ENCODE results near the gene TTC16.

TTC16 gene

DNA sequence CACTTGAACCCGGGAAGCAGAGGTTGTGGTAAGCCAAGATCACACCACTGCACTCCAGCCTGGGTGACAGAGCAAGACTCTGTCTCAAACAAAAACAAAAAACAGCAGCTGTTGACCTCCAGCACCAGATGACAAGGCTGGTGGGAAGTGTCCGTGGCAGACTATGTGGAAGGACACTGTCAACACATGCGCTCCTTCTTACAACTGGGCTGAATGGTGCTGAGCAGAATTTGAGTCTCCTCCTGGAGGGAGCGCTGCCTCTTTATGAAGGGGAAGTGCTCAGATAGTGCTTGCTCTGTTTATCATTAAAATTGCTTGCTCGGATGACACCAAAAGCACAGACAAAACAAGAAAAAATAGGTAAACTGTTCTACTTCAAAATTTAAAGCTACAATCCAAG is 18.3 kb upstream of the TTC16 start:
- DNase-seq (ENCODE audit: low spot score) = no peak

DNA sequence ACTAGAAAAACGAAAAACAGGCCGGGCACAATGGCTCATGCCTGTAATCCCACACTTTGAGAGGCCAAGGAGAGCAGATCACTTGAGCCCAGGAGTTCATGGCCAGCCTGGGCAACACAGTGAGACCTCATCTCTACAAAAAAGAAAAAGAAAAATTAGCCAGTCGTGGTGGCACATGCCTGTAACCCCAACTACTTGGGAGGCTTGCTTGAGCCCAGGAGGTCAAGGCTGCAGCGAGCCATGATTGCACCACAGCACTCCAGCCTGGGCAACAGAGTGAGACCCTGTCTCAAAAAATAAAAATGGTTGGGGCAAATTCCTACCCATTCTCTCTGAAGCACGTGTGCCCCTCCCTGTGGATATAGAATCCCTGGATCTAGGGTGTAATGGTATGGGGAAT is 17.5 kb upstream of the TTC16 start:
- no peak for DNase-seq (ENCODE audit: low spot score)

DNA sequence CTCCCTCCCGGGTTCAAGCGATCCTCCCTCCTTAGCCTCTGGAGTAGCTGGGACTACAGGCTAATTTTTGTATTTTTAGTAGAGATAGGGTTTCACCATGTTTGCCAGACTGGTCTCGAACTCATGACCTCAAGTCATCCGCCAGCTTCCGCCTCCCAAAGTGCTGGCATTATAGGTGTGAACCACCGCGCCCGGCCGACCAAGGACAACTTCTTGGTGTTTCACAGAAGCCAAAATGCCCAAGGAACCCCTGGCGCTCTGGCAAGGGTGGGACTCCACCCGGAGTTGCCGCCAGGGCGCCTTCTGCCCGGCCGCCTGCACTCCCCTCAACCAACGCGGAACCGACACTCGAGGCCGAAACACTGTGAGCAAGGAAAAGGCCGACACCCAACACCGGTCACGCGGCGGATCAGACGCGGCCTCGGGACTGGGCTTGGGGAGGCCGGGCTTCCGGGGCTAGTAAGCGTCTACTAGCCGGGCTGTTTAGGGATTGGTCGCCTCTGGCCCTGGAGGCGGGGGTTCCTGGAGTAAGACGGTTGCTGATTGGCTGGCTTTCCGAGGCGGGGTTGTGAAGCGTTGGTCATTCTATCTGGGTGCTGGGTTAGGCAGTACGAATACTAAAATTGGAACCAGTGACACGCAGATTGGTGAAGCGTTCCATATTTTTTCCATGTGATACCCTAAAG is 16.8 kb upstream of the TTC16 start:
- DNase-seq (ENCODE audit: low spot score) = peak; percentile 99

DNA sequence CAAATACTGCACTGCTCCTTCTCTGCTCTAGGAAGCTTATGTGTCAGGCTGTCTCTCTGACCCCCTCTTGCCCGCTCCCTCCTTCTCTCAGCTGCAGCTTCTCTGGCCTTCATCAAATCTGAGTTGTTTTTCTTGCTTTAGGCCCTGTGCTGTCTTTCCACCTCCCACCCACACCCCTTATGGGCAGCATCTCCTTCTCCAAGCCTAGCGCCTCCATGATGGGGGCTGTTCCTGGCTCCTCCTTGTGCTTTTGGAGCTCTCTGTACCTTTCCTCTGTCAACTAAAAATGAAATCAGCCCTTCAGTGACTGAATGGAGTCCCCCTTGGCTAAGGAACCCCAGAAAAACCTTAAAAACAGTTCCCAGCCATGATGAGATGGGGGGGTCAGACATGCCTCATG is 15.7 kb upstream of the TTC16 start:
- DNase-seq (ENCODE audit: low spot score) = no peak

DNA sequence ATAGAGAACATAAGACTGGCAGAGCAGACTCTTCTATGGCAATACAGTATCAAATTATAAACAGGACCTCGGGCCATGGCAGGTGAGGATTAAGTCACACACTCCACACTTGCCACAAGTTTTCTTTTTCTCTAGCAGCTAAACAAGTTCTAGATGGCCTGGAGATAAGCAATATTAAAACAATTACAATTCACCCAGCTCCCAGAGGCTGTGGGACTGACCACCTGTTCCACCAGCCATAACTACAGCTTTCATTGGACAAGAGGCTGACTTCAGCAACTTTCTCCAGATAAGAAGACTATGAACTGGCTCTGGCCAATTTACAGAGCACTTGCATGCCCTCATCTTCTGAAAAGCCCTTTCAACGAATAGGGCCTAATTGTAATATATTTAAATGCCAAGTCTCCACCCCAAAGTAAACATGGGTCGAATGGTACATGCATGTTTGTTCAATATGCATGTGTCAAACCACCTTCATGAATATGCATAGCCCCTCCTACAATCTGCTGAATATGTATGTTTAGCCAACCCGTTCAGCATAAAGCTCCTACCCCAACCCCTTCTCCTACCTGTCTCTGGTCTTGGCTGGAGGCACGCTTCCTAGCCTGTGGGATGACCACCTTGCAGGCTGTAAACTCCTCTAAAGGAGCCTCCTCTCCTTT is 15.2 kb upstream of the TTC16 start:
- no peak for DNase-seq (ENCODE audit: low spot score)

DNA sequence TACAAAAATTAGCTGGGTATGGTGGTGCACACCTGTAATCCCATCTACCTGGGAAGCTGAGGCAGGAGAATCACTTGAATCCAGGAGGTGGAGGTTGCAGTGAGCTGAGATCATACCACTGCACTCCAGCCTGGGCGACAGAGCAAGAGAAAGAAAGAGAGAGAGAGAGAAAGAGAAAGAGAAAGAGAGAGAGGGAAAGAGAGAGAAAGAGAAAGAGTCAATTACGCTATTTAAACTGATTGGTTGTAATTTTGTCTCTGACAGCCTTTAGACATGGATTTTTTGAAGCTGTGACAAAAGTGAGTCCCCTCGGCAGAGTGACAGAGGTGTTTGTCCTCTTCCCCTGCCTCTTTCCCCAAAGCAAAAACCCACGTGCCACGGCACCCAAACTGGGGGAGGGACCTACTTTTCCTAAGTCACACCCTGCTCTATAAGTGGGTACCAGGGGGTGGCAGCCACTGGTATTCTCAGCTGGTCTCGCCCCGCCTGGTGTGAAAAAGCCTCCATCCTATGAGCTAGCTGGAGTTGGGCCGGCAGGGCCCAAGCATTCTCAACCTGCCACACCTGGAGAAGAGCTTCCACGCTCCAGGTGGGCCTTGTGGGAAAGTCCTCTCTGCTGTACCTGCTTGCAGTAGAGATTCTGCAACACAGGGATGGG is 12.5 kb upstream of the TTC16 start:
- no peak for DNase-seq (ENCODE audit: low spot score)

DNA sequence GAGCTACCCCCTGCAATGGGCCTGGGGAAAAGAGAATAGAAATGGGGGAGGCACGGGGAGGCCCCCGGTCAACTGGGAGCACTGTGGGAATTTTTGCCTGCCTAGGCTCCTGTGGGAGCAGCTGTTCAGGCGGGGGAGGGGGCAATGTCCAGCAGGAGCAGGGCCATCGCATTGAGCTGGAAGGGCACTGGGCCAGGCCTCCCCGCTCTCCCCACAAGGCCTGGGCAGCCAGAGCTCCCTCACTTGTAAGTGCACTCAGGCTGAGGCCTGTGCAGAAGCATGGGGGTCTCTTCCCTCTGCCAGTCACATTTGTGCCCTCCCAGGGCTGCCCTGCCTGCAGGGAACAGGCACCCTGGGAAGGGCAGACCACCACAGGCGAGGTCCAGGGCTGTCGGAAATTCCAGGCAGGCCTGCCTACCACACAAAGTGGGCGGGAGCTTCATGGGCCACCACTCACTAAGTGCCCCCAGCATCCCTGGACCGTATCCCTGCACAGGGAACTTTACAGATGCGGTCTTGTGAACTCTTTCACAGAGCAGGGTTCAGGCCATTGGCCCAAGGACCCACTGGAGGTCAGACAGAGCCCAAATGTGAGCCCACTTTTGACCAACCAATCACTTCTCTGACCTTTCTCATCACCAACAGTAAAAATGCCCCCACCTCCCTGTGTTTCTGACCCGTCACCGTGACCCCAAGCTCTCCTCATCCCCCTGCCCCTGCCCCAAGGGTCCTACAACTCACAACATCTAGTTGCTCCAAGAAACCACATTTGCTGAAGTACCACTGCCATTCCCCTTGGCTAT is 10.1 kb upstream of the TTC16 start:
- DNase-seq (ENCODE audit: low spot score) = no peak

DNA sequence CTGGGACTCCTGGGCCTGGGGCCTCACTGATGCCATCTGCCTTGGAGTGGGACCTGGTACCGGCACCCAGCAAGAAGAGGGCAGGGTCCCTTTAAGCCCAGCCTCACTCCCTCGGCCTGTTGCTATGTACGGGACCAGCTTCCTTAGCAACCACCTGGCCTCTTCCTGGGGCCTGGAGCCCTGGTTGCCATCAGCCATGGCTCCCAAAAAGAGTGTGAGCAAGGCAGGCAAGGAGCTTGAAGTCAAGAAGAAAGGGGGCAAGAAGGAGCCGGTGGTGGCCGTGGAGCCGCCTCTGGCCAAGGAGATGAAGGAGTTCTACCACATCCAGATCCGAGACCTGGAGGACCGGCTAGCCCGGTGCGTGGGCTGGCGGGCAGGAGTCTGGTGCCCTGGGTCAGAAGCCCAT is 9.0 kb upstream of the TTC16 start, which contains the start of gene CFAP157:
CFAP157 (plus strand) TSS at position 153 of the 406 bp plus-strand sequence; CDS start at position 197, 44 bp downstream.
- no peak for DNase-seq (ENCODE audit: low spot score)

DNA sequence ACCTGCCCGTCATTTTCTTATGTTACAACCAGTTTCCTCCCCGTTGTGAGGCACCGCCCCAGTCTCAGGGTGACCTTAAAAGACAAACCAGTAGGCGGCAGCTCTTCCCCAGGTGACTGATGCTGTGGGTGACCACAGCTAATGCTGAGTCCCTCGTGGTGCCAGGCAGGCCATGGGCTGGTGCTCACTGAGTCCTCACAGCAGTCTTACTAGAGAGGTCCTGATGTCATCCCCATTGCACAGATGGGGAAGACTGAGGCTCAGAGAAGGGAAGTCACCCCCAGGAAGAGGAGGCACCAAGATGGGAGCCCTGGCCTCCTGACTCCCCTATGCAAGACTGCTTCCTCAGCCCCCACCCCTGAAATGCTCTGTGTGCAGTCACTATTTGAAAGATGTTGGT is 8.1 kb upstream of the TTC16 start:
- no peak for DNase-seq (ENCODE audit: low spot score)

DNA sequence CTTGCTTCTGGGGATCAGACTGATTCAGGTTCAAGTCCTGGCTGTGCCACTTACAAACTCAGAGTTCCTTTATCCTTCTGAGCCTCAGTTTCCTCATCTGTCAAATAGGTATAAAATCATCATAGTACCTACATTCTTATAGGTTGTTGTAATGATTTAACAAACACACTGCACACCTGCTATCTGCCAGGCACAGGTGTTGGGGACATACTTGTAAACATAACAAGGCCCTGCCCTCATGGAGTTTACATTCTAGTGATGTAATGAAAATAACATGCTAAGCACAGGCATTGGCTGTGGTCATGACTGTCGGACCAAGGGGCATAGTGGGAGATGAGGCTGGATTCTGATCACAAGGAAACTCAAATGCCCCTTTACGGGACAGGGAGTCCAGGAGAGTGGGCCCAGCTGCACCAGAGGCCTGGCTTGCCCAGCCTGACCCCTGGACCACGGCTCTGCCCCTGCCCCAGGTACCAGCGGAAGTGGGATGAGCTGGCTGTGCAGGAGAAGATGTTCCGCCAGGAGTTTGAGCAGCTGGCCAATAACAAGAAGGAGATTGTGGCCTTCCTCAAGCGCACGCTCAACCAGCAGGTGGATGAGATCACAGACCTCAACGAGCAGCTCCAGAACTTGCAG is 6.8 kb upstream of the TTC16 start:
- no peak for DNase-seq (ENCODE audit: low spot score)

DNA sequence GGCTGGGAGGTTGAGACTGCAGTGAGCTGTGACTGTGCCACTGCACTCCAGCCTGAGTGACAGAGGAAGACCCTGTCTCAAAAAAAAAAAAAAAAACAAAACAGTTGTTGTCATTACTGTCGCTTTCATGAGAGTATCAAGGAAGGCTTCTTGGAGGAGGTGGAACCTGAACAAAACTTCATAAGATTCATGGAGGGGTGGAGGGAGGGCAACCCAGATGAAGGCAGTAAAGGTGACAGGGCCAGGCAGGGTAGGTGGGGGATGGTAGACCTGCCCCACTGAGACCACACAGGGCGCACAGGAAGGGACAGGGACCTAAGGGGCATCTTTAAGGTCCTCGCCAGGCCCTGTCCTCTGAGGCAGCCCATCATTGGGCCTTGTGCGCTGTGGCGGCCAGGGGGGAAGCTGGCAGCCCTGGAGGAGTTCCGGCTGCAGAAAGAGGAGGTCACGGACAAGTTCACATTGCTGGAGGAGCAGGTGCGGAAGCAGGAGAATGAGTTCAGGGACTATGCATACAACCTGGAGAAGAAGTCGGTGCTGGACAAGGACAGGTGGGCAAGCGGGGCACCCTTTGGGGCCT is 5.6 kb upstream of the TTC16 start:
- DNase-seq (ENCODE audit: low spot score) = no peak

DNA sequence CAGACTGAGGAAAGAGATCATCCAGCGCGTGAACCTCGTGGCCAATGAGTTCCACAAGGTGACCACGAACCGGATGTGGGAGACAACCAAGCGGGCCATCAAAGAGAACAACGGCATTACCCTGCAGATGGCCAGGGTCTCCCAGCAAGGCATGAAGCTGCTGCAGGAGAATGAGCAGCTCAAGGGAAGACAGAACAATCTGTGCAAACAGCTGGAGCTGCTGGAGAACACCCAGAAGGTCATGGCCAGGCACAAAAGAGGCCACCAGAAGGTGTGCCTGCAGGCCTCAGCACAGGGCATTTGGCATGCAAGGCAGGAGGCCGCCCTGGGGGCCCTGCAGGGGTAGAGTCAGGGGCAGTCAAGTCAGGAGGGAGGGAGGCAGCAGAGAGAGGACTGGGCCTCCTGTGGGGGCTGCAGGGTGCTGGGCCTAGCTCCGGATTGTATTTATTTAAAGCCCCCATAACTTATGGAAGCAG is 4.6 kb upstream of the TTC16 start:
- DNase-seq (ENCODE audit: low spot score) = no peak

DNA sequence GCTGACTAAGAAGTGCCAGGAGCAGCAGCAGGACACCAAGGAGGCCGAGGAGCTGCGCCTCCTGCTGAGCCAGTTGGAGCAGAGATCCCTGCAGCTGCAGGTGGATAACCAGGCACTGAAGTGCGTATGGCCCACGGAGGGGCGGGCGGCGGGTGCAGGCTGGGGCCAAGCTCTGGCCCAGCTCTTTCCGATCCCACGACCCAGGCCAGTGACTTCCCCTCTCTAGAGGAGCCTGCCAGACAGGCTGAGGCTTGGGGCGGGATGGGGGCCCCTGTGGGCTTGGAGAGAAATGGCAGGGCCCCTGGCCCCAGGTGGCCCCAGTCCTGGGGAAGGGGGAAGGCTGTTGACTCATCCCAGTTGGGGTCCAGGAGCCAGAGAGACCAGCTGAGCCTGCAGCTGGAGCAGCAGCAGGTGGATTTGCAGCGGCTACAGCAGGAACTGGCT is 4.0 kb upstream of the TTC16 start:
- DNase-seq (ENCODE audit: low spot score) = no peak

DNA sequence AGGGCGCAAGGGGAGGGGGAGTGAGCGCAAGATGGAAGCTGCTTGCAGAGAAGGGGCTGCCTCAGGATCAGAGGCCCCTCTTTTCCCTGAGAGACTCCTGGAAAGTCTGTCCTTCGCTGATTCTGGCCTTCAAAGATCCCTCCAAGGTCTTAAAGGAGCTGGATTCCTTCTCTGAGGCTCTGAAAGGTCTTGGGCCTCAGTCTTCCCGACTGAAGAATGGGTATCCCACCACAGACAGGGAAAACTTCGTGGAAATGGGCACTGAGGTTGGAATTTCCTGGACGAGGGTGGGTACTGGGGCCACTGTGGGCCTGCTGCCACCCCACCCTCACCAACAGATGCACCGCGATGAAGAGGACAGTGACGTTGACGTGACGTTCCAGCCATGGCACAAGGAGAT is 3.5 kb upstream of the TTC16 start:
- DNase-seq (ENCODE audit: low spot score) = no peak

DNA sequence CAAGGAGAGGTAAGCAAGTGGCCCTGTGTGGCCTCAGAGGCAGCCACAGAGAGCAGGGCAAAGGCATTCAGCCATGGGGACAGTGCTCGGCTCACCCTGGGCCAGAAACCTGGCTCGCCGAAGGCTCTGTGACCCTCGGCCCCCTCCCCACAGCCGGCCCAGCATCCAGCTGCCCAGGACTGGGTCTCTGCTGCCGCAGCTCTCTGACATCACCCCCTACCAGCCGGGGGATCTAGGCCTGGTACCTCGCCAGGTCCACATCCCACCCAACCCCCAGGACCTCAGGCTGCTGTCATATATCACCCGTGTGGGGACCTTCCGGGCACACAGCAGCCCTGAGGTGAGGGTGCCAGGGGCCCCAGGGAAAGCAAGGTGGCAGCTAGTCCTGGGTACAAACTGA is 3.0 kb upstream of the TTC16 start:
- DNase-seq (ENCODE audit: low spot score) = no peak

DNA sequence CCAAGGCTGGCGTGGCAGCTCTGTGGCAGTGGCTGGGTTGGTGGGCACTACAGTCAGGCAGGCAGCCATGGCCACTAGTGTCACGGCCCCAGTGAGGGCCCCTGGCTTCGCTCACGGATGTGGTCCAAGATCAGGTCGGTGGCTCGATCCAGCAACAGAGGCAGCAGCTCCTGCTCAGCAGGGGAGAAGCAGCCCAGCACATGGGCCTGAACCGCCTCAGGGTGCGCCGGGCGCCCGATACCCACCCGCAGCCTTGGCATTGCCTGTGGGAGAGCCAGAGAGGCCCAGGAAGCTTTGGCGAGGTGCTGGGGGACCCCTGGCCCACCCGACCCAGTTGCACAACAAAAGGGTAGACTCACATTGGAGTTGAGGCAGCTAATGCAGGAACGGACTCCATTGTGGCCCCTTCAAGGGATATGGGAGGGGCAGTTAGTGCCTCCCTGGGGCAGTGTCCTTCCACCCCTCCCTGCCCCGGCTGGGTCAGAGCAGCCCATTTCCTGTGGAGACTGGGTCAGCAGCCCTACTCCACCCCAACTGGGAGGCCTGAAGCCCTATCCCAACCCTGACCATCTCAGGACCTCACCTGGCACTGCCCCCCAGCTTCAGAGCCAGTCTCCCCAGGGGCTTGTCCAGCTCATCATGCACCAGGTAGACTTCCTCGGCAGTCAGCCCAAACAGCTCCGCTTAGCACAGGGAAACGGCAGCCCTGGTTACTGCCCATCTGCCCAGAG is 1.7 kb upstream of the TTC16 start:
- DNase-seq (ENCODE audit: low spot score) = peak; percentile 39

DNA sequence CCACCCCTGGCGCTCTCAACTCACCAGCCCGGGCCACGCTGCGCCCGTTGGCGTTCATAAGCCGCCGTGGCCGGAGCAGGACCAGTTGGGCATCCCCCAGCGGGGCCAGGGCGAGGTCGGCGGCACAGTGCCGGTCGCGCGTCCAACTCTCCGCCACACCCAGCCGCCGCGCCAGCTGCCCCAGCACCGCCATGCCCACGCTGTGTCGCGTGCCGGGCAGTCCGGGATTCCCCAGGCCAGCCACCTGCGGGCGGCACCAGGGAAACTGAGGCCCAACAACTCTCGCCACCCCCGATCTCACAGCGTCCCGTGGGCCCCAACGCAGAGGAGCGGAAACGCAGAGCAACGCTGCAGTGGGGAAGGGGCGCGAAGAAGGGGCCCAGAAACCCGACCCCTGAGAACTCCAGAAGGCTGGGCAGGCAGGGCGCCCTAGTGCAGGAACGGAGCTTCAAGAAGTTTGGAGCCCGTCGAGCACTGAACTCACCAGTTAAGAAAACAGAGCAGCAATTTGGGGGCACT is 869 bp upstream of the TTC16 start:
- DNase-seq (ENCODE audit: low spot score) = peak; percentile 52

DNA sequence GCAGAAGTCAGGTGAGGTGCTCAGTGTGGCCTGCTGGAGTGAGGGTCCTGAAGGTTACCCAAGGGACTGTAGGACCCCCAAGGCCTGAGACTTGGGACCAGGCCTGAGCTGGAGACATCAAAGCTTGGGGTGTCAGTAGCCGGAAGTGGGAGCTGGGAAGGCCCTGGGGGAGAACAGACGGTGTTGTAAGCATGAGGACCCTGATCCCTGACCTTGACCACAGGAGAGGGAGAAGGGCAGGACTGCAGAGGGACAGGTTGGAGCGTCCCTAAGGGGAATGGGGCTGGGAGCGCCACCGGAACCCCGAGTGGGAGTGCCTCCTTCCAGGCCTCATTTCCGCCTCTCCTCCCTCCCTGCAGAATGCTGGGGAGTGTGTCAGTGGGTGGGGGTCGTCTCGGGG is 533 bp downstream of the TTC16 start:
- no peak for DNase-seq (ENCODE audit: low spot score)

DNA sequence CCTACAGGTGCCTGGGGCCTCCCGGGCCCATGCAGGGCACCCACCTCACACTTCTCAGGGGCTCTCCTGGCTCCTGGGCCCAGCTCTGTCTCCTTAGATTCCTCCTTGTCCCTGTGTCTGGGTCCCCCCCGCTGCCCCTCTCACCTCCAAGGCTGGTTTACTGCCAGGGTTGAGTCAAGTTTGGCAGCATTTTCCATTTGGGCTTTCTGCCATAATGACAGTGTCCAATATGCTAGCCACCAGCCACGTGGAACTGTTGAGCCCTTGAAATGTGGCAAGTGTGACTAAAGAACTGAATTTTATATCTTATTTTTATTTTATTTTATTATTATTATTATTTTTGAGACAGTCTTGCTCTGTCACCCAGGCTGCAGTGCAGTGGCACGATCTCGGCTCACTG is 1.9 kb downstream of the TTC16 start:
- no peak for DNase-seq (ENCODE audit: low spot score)

DNA sequence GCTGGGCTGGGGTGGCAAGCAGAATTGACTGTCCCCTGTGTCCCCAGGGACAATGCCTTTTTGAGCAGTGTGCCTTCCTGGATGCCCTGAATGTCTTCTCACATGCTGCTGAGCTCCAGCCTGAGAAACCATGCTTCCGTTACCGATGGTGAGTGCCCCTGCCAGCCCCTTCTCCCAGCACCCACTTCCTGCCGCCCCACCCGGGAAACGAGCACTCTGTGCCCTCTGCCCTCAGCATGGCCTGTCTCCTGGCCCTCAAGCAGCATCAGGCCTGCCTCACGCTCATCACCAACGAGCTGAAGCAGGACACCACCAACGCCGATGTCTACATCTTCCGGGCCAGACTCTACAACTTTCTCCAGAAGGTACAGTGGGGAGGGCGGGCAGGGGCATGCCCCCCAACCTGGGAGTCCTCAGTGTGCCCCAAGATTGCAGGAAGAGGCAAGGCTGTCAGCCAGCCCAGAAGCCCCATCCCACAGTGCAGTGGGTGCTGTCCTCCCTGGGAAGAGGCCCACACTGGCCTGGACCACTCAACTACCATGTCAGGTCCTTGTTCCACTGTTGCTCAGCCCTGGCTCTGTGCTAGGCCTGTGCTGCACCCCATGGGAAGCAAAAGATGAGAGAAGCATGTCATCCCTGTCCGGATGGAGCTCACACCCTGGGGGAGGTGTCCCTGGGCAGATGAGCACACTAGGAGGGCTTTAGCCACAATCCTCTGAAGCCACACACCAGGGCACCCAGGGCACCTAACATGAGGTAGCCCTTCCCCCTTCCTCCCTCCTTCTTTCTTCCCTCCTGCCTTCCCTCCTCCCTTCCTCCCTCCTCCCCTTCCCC is 4.4 kb downstream of the TTC16 start:
- no peak for DNase-seq (ENCODE audit: low spot score)

Measured in hepatic stellate cell (primary cell).